Natural killer cell (primary cell): ENCODE results near the gene AFAP1. TPM values are rescaled to one million over a fixed set of nuclear protein-coding genes. Genes with fewer than 3 reads are reported as not detected.

Experiments
- ATAC-seq, 3 donors: fragments of 150-1000 bp in 2 of 3; fragments of 200-7000 bp in 1 of 3; cut with Tn5 transposase; 1 replicate in 1 of 3; 2 replicates in 2 of 3; pipeline ENCODE4 v1.10.0; 2021; ENCODE audit warnings: mild to moderate bottlenecking in 2 of 3, moderate library complexity in 2 of 3
- DNase-seq, 2 donors: peaks; one replicate each; pipeline versions ENCODE4 v3.0.0 to v3.0.0-alpha.2; 2013 to 2021; ENCODE audit warnings: mixed read lengths in 1 of 2
- H3K27ac ChIP-seq: one replicate; pipeline ENCODE4 v1.5.1; 2013; ENCODE audit warnings: mild to moderate bottlenecking, low read length
- H3K27me3 ChIP-seq: one replicate; pipeline ENCODE4 v1.6.1; 2013; ENCODE audit warnings: low read length; ENCODE audit not compliant: control insufficient read depth, insufficient read depth
- H3K36me3 ChIP-seq: one replicate; pipeline ENCODE4 v1.6.1; 2013; ENCODE audit warnings: low read length; ENCODE audit not compliant: control insufficient read depth, insufficient read depth
- H3K4me1 ChIP-seq: one replicate; pipeline ENCODE4 v1.6.1; 2013; ENCODE audit warnings: low read length; ENCODE audit not compliant: control insufficient read depth, insufficient read depth
- H3K4me3 ChIP-seq: one replicate; pipeline ENCODE4 v1.5.1; 2013; ENCODE audit warnings: low read length
- H3K9me3 ChIP-seq: one replicate; pipeline ENCODE4 v1.6.1; 2013; ENCODE audit warnings: low read length; ENCODE audit not compliant: control insufficient read depth, insufficient read depth
- H3K27ac Mint-ChIP-seq, 2 donors: one replicate each; pipeline ENCODE4 v1.8.0; 2022; ENCODE audit warnings: mild to moderate bottlenecking in 2 of 2, mixed read lengths in 2 of 2, moderate library complexity in 1 of 2
- H3K27me3 Mint-ChIP-seq, 2 donors: one replicate each; pipeline ENCODE4 v1.8.0; 2022; ENCODE audit warnings: low read depth in 2 of 2, mixed read lengths in 2 of 2
- H3K36me3 Mint-ChIP-seq: one replicate; pipeline ENCODE4 v1.8.0; 2022; ENCODE audit warnings: mixed read lengths
- H3K4me1 Mint-ChIP-seq, 2 donors: one replicate each; pipeline ENCODE4 v1.8.0; 2022; ENCODE audit warnings: mixed read lengths in 2 of 2
- H3K4me3 Mint-ChIP-seq: one replicate; pipeline ENCODE4 v1.8.0; 2022; ENCODE audit warnings: mild to moderate bottlenecking, moderate library complexity, mixed read lengths
- H3K9me3 Mint-ChIP-seq, 2 donors: one replicate each; pipeline ENCODE4 v1.8.0; 2022; ENCODE audit warnings: mixed read lengths in 2 of 2
- WGBS: methylation state at CpG from one replicate; pipeline ENCODE4 v1.1.7; 2013; ENCODE audit warnings: missing lambda C conversion rate; ENCODE audit not compliant: insufficient coverage; 5-methylcytosine and 5-hydroxymethylcytosine counted together
- intact Hi-C: fragments of 100-400 bp; cut with micrococcal nuclease; formaldehyde crosslinking; loops from one replicate; pipeline ENCODE4 v1.14.2; 2022
- total RNA-seq, 4 donors: library from RNA; stranded (reverse); fragments of 120-200 nt in 1 of 4; gene quantifications; one replicate each; pipeline versions ENCODE4 v1.2.3 to v1.2.4, GENCODE V29; 2013 to 2022
- TF ChIP-seq, protein P1 (sequence below): fragments of 200-600 bp; IDR thresholded peaks from one replicate; pipeline ENCODE4 v1.8.0; 2022; ENCODE audit warnings: antibody characterized with exemption

Gene AFAP1
- total RNA-seq, 3 donors from 2014 or later (not counting 1 experiment from before 2014, with no cell fraction given) = 4.9 to 12.5 (median 9.5) TPM

DNA sequence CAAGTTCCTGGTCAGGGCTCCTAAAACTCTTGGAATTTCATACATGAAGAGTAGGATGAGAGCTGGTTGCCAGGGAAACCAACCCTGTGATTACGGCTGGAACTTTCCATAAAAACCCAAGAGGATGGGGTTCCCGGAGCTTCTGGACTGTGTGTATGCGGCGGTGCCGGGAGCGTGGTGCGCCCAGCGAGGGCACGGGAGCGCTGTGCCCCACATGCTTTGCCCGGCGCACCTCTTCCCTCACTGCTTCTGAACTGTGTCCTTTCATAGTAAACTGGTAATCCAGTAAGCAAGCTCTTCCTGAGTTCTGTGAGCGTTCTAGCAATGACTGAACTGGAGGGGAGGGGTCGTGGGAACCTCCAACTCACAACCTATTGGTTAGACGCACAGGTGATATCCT is 152.6 kb downstream of the AFAP1 start:
- no peak overlapping the region for H3K27ac Mint-ChIP-seq
- 94% methylated on average over 15 of the region's 15 CpGs for WGBS
- intact Hi-C loops = no loop called here
- no peak for ATAC-seq
- peaks cover 2 to 7% of the 10 kb centered on the region in 2 donors for H3K27me3 Mint-ChIP-seq
- H3K4me3 ChIP-seq = no peak overlapping the region
- peaks cover 8 to 15% of the 10 kb centered on the region in 2 donors for H3K4me1 Mint-ChIP-seq
- no peaks in the 10 kb centered on the region for H3K36me3 Mint-ChIP-seq
- no peaks in the 10 kb centered on the region for H3K27me3 ChIP-seq
- no peaks in the 10 kb centered on the region for H3K9me3 ChIP-seq
- no peaks in the 10 kb centered on the region for H3K36me3 ChIP-seq
- H3K4me1 ChIP-seq = peaks cover 2% of the 10 kb centered on the region
- no peak overlapping the region for H3K4me3 Mint-ChIP-seq
- no peak for DNase-seq
- no peaks in the 10 kb centered on the region for H3K9me3 Mint-ChIP-seq
- TF ChIP-seq, protein P1, sequence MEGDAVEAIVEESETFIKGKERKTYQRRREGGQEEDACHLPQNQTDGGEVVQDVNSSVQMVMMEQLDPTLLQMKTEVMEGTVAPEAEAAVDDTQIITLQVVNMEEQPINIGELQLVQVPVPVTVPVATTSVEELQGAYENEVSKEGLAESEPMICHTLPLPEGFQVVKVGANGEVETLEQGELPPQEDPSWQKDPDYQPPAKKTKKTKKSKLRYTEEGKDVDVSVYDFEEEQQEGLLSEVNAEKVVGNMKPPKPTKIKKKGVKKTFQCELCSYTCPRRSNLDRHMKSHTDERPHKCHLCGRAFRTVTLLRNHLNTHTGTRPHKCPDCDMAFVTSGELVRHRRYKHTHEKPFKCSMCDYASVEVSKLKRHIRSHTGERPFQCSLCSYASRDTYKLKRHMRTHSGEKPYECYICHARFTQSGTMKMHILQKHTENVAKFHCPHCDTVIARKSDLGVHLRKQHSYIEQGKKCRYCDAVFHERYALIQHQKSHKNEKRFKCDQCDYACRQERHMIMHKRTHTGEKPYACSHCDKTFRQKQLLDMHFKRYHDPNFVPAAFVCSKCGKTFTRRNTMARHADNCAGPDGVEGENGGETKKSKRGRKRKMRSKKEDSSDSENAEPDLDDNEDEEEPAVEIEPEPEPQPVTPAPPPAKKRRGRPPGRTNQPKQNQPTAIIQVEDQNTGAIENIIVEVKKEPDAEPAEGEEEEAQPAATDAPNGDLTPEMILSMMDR = no peak
- no peak overlapping the region for H3K27ac ChIP-seq

DNA sequence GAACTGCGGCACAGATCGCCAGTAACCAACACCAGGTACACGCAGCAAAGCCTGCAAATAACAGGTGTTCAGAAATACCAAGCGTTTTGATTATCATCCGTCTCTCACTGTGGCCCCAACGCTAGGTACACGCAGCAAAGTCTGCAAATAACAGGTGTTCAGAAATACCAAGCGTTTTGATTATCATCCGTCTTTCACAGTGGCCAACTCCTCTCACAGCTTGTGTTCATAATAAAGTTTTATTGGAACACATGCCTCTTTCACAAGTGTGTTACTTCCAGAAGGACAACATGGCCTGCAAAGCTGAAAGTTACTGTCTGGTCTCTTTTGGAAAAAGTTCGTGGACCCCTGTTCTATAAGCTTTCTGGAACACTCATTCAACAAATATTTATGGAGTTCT is 153.1 kb downstream of the AFAP1 start:
- Mint-ChIP-seq H3K9me3 (no peaks in the 10 kb centered on the region), H3K36me3 (no peaks in the 10 kb centered on the region), H3K4me3 (no peak overlapping the region), H3K27me3 (peaks cover 2 to 7% of the 10 kb centered on the region in 2 donors), H3K27ac (no peak overlapping the region), H3K4me1 (peaks cover 13 to 20% of the 10 kb centered on the region in 2 donors)
- WGBS = 89% methylated on average over 10 of the region's 10 CpGs
- no peaks in the 10 kb centered on the region for H3K9me3 ChIP-seq
- TF ChIP-seq, protein P1 = no peak
- no peaks in the 10 kb centered on the region for H3K36me3 ChIP-seq
- no peak for ATAC-seq
- H3K27ac ChIP-seq = no peak overlapping the region
- no peaks in the 10 kb centered on the region for H3K27me3 ChIP-seq
- no peak for DNase-seq
- no peak overlapping the region for H3K4me3 ChIP-seq
- peaks cover 7% of the 10 kb centered on the region for H3K4me1 ChIP-seq
- intact Hi-C loops = no loop called here

DNA sequence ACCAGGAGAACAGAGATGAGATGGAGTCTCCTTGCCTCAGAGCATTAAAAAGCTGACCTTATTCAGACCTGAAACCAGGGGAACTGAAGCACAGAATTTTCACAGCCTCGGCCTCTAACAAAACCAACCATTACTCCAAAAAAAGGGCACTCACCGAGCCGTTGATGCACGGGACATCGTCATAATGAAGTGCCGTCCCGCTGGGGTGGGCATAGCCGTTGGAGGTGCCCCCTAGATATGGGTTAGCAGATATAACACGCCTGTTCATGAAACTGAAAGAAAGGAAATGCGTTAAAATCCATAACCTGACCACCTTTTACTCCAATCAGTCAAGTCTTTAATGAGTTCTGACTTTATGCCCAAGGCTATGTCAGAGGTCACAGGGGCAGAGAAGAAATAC is 153.6 kb downstream of the AFAP1 start:
- Histone ChIP-seq H3K4me3 (no peak overlapping the region), H3K4me1 (peaks cover 10% of the 10 kb centered on the region), H3K27ac (no peak overlapping the region), H3K36me3 (no peaks in the 10 kb centered on the region), H3K9me3 (no peaks in the 10 kb centered on the region), H3K27me3 (no peaks in the 10 kb centered on the region)
- TF ChIP-seq, protein P1 = no peak
- Mint-ChIP-seq H3K27ac (no peak overlapping the region), H3K4me1 (peaks cover 18 to 25% of the 10 kb centered on the region in 2 donors), H3K4me3 (no peak overlapping the region), H3K9me3 (no peaks in the 10 kb centered on the region), H3K27me3 (peaks cover 2 to 7% of the 10 kb centered on the region in 2 donors), H3K36me3 (no peaks in the 10 kb centered on the region)
- intact Hi-C loops = no loop called here
- ATAC-seq (no peak), DNase-seq (no peak)
- WGBS = 90% methylated on average over 9 of the region's 10 CpGs

DNA sequence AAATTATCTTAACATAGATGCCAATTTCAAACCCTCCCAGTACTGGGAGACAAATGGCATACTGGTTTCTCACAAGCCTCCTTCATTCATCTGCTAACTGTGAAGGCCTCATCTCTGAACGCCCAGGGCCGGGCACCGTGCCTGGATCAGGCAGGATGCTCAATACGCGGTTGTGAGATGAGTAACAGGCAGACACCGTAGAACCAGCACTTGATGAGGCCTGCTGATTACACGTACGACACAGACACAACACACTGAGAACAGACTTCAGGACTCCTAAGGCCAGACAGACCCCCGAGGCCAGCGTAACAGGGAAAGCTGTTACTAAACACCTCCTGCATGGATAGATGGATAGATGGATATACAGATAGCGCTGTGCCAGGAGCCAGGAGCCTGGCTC is 154.6 kb downstream of the AFAP1 start:
- TF ChIP-seq, protein P1 = no peak
- H3K27ac Mint-ChIP-seq = no peak overlapping the region
- H3K36me3 ChIP-seq = no peaks in the 10 kb centered on the region
- no peaks in the 10 kb centered on the region for H3K36me3 Mint-ChIP-seq
- H3K27me3 ChIP-seq = no peaks in the 10 kb centered on the region
- peaks cover 10% of the 10 kb centered on the region for H3K4me1 ChIP-seq
- intact Hi-C loops = no loop called here
- no peak for DNase-seq
- no peak for ATAC-seq
- H3K9me3 Mint-ChIP-seq = no peaks in the 10 kb centered on the region
- peaks cover 22 to 30% of the 10 kb centered on the region in 2 donors for H3K4me1 Mint-ChIP-seq
- H3K4me3 ChIP-seq = no peak overlapping the region
- no peak overlapping the region for H3K4me3 Mint-ChIP-seq
- WGBS = 95% methylated on average over 11 of the region's 11 CpGs
- H3K27ac ChIP-seq = no peak overlapping the region
- no peaks in the 10 kb centered on the region for H3K9me3 ChIP-seq
- H3K27me3 Mint-ChIP-seq = peaks cover 2 to 6% of the 10 kb centered on the region in 2 donors
